Measurements from ENCODE around the gene RENBP.

RENBP gene

DNA sequence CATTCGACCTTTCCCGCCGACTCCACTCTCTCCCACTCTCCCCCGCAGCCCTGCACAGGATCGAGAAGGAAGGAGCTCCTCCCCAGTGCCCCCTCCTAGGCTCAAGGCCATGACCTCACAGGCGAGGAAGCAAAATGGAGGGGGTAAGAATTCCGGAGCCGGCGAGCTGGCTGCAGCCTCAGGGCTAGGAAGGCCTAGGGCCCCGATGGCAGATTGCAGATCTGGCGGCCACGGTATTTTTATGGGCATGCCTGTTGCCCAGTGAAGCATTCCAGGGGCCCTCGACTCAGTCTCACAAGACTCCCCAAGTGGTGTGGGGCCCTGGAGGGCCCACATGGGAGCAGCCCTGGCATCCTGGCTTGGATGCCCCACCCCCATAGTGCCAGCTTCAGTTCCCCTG, 57.5 kb downstream of the RENBP start:
- Histone ChIP-seq H3K4me2 (ENCODE audit: low read length) (no peak overlapping the region), H3K79me2 (no peaks in the 10 kb centered on the region), H3K27me3 (ENCODE audit: control insufficient read depth, insufficient read depth, low read length) (peaks cover 3% of the 10 kb centered on the region), H3K4me3 (ENCODE audit: low read depth, low read length) (no peak overlapping the region), H3K9ac (no peak overlapping the region), H3K27ac (no peak overlapping the region), H3K36me3 (ENCODE audit: control insufficient read depth, insufficient read depth, low read length) (no peaks in the 10 kb centered on the region), H2AFZ (no peak overlapping the region), H3K9me3 (ENCODE audit: control insufficient read depth, low read length) (no peaks in the 10 kb centered on the region), H3K4me1 (no peaks in the 10 kb centered on the region)
- TF ChIP-seq, protein P1, sequence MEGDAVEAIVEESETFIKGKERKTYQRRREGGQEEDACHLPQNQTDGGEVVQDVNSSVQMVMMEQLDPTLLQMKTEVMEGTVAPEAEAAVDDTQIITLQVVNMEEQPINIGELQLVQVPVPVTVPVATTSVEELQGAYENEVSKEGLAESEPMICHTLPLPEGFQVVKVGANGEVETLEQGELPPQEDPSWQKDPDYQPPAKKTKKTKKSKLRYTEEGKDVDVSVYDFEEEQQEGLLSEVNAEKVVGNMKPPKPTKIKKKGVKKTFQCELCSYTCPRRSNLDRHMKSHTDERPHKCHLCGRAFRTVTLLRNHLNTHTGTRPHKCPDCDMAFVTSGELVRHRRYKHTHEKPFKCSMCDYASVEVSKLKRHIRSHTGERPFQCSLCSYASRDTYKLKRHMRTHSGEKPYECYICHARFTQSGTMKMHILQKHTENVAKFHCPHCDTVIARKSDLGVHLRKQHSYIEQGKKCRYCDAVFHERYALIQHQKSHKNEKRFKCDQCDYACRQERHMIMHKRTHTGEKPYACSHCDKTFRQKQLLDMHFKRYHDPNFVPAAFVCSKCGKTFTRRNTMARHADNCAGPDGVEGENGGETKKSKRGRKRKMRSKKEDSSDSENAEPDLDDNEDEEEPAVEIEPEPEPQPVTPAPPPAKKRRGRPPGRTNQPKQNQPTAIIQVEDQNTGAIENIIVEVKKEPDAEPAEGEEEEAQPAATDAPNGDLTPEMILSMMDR (IDR thresholded peaks at IDR 0.05), result no peak

DNA sequence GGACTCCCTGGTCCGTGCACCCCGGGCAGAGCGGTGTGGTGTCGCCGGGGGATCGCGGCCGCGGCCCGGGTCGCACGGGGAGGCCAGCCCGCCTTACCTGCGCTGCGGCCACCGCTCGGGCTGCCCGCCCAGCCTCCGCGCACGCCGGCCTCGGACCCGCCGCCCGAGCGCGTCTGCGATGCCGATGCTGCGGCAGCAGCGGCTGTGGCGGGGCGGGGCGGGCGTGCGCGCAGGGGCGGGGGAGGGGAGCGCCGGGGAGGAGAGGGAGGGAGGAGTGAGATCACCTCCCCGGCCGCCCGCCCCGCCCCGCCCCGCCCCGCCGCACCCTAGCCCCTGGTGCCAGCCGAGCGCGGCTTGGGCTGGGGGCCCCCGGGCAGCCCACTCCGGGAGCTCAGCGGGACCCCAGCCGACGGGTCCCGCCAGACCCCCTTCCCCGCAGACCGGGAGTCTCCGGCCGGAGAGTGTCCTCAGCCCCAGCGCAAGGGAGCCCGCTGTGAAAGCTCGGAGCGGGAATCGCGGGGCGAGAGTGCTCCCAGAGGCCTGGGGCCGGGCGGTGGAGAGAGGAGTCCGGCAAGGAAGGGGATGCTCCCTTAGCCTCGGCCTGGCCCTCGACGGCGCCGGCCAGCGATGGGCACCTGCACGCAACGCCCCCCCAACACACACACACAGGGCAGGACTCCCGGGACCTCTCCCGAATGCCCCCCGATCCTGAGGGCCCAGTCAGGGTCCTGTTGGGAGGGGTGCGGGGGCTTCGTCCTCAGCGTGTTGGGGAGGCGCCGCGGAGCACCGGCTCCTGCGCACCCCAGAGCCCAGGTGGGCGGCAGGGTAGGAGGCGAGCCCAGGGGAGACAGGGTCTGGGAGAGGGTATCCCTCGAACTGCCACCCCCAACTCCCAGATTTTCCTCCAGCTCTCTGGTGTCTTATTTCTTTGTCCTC, 58.2 kb downstream of the RENBP start, which contains the start of gene L1CAM:
Gene L1CAM, minus strand, starts transcription at position 206 of the 936 bp plus-strand sequence. CDS start 10,337 bp downstream, outside the sequence.
- H3K79me2 ChIP-seq, result no peaks in the 10 kb centered on the region
- H3K27me3 ChIP-seq (ENCODE audit: control insufficient read depth, insufficient read depth, low read length), result peaks cover 3% of the 10 kb centered on the region
- TF ChIP-seq, protein P1 (IDR thresholded peaks at IDR 0.05), result no peak
- peak within 1 kb of the TSS; percentile 64 for H2AFZ ChIP-seq
- H3K4me1 ChIP-seq, result no peaks in the 10 kb centered on the region
- no peak within 1 kb of the TSS for H3K4me3 ChIP-seq (ENCODE audit: low read depth, low read length)
- H3K9ac ChIP-seq, result no peak within 1 kb of the TSS
- H3K9me3 ChIP-seq (ENCODE audit: control insufficient read depth, low read length), result no peaks in the 10 kb centered on the region
- no peak within 1 kb of the TSS for H3K27ac ChIP-seq
- H3K36me3 ChIP-seq (ENCODE audit: control insufficient read depth, insufficient read depth, low read length), result no peaks in the 10 kb centered on the region
- H3K4me2 ChIP-seq (ENCODE audit: low read length), result no peak within 1 kb of the TSS
